HFF-Myc (cell line): Measurements from ENCODE around the gene SP100.

Source experiments
- DNase-seq: peaks from one replicate; pipeline ENCODE4 v3.0.0-alpha.2; 2011; ENCODE audit warnings: low read depth; ENCODE audit errors: extremely low read depth
- H3K4me3 ChIP-seq: replicated peaks from 2 replicates; pipeline ENCODE4 v1.5.1; 2011; ENCODE audit warnings: low read depth, mild to moderate bottlenecking, control low read depth, low read length
- CTCF ChIP-seq: IDR thresholded peaks from 2 replicates; pipeline ENCODE4 v1.5.1; 2012; ENCODE audit warnings: mild to moderate bottlenecking, low read depth, low read length, control low read depth; ENCODE audit errors: missing control alignments

The SP100 gene

GRCh38 chr2:230418341-230419016 lies 2.5 kb downstream of the SP100 start:
- DNase-seq = no peak
- no peak for TF ChIP-seq CTCF
- H3K4me3 ChIP-seq = peak overlapping the region; percentile 59

DNA sequence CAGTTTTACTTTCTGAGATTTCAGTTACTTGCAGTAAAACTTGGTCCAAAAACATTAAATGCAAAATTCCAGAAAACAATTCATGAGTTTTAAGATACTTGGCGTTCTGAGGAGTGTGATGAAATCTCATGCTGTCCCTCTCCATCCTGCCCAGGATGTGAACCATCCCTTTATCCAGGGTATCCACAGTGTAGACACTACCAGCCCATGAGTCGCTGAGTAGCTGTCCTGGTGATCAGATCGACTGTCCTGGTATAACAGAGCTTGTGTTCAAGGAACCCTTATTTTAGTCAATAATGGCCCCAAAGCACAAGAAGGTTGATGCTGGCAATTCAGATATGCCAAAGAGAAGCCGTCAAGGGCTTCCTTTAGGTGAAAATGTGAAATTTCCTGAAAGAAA lies 3.2 kb downstream of the SP100 start:
- no peak overlapping the region for H3K4me3 ChIP-seq
- no peak for DNase-seq
- TF ChIP-seq CTCF = no peak

DNA sequence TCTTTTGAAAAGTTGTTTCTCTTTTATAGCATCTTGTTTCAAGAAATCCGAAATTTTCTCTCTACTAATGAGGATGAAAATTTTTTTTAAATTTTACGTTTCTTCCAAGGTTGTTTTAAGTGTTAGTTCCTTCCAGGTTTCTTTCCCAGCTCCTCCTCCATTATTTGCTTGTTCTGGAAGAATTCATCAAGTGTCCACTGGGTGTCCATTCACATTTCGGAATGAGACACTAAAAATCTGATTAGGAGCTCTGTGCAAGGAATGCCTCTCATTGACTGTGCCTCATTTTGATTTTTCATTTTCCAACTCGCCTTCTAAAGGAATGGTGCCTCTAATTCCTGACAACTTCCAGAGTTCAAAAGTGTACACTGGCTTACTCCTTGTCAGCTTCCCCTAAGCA lies 6.1 kb downstream of the SP100 start:
- H3K4me3 ChIP-seq = no peak overlapping the region
- no peak for TF ChIP-seq CTCF
- DNase-seq = no peak

GRCh38 chr2:230423851-230424458 lies 8.0 kb downstream of the SP100 start:
- TF ChIP-seq CTCF = no peak
- no peak overlapping the region for H3K4me3 ChIP-seq
- DNase-seq = no peak

GRCh38 chr2:230425377-230425776 lies 9.4 kb downstream of the SP100 start:
- H3K4me3 ChIP-seq = no peak overlapping the region

GRCh38 chr2:230429513-230429912 lies 13.5 kb downstream of the SP100 start:
- DNase-seq = no peak
- no peak for TF ChIP-seq CTCF
- H3K4me3 ChIP-seq = no peak overlapping the region

More at GRCh38 chr2:230425377-230425776, 9.4 kb downstream of the SP100 start:
- no peak for TF ChIP-seq CTCF
- no peak for DNase-seq
